HL-60 (cell line): ENCODE data around the gene SH3BP4.

Experiments
- CTCF ChIP-seq: IDR thresholded peaks from one replicate; pipeline ENCODE4 v1.5.1; 2011; ENCODE audit warnings: low read length, control low read depth, inconsistent platforms; ENCODE audit not compliant: insufficient read depth
- POLR2AphosphoS5 ChIP-seq: IDR thresholded peaks from 2 replicates; pipeline ENCODE4 v1.6.1; 2012; ENCODE audit warnings: low read depth
- REST ChIP-seq: IDR thresholded peaks from 2 replicates; pipeline ENCODE4 v1.6.1; 2012; ENCODE audit warnings: low read depth; ENCODE audit not compliant: insufficient replicate concordance

- TF ChIP-seq CTCF (no peak), POLR2AphosphoS5 (no peak), REST (no peak)
Measured at GRCh38 chr2:235050980-235051351, 99.1 kb downstream of the SH3BP4 start.
